GM12878 (cell line): Measurements from ENCODE around the gene LYPLA2. TPM values are rescaled to one million over a fixed set of nuclear protein-coding genes. Genes with fewer than 3 reads are reported as not detected.

ENCODE experiments used
- ATF7 ChIP-seq: fragments of 450-650 bp; IDR thresholded peaks from 2 replicates; pipeline ENCODE4 v1.6.1; 2016; ENCODE audit warnings: low read depth, mild to moderate bottlenecking
- CBFB ChIP-seq: IDR thresholded peaks from 2 replicates; pipeline ENCODE4 v1.6.1; 2016; ENCODE audit warnings: antibody characterized with exemption, low read depth
- CHD1 ChIP-seq: IDR thresholded peaks from 2 replicates; pipeline ENCODE4 v1.6.1; 2012; ENCODE audit warnings: low read depth, low read length, improper control_type of control experiment
- EP300 ChIP-seq, 2 experiments: fragments of 150-350 bp in 1 of 2; IDR thresholded peaks; 2 replicates each; pipeline ENCODE4 v1.6.1; 2011 to 2012; ENCODE audit warnings: low read depth in 2 of 2, low read length in 2 of 2, borderline replicate concordance in 1 of 2, improper control_type of control experiment in 1 of 2, inconsistent platforms in 1 of 2; ENCODE audit not compliant: control insufficient read depth in 1 of 2
- HDAC2 ChIP-seq: fragments of 200-600 bp; sonication (generic); IDR thresholded peaks from 2 replicates; pipeline ENCODE4 v1.6.1; 2017
- KLF5 ChIP-seq: fragments of 450-650 bp; IDR thresholded peaks from 2 replicates; pipeline ENCODE4 v1.6.1; 2014; ENCODE audit warnings: mild to moderate bottlenecking; ENCODE audit not compliant: partially characterized antibody
- MEF2A ChIP-seq: IDR thresholded peaks from 2 replicates; pipeline ENCODE4 v1.6.1; 2011; ENCODE audit warnings: low read depth, mild to moderate bottlenecking, low read length, moderate library complexity; ENCODE audit not compliant: insufficient read depth
- MTA2 ChIP-seq: fragments of 450-650 bp; IDR thresholded peaks from 2 replicates; pipeline ENCODE4 v1.6.1; 2016; ENCODE audit warnings: low read depth, mild to moderate bottlenecking, moderate library complexity
- MTA3 ChIP-seq: IDR thresholded peaks from 2 replicates; pipeline ENCODE4 v1.6.1; 2012; ENCODE audit warnings: low read length, inconsistent platforms, borderline replicate concordance
- MYC ChIP-seq: IDR thresholded peaks from 2 replicates; pipeline ENCODE4 v1.6.1; 2011; ENCODE audit warnings: mild to moderate bottlenecking, low read length, moderate library complexity, inconsistent platforms; ENCODE audit not compliant: insufficient read depth, insufficient replicate concordance, insufficient read length, severe bottlenecking
- NRF1 ChIP-seq: conservative IDR thresholded peaks from 2 replicates; pipeline ENCODE4 v1.6.1; 2011; ENCODE audit warnings: mild to moderate bottlenecking, low read depth, low read length, improper control_type of control experiment
- POU2F2 ChIP-seq: IDR thresholded peaks from 3 replicates; pipeline ENCODE4 v1.6.1; 2011; ENCODE audit warnings: low read depth, mild to moderate bottlenecking, low read length, borderline replicate concordance
- PRDM15 ChIP-seq: fragments of 450-650 bp; formaldehyde crosslinking; IDR thresholded peaks from 2 replicates; pipeline ENCODE4 v1.4.0; 2020; ENCODE audit warnings: mild to moderate bottlenecking, moderate library complexity
- RAD51 ChIP-seq: fragments of 450-650 bp; IDR thresholded peaks from 2 replicates; pipeline ENCODE4 v1.6.1; 2016; ENCODE audit warnings: moderate library complexity, mild to moderate bottlenecking, inconsistent platforms
- ZNF622 ChIP-seq: fragments of 450-650 bp; IDR thresholded peaks from 2 replicates; pipeline ENCODE4 v1.6.1; 2017; ENCODE audit warnings: mild to moderate bottlenecking, inconsistent platforms
- polyA plus RNA-seq, 11 experiments: library from polyadenylated mRNA; depleted of rRNA in 4 of 11; unstranded in 6 of 11; stranded (reverse) in 5 of 11; fragments of >200 nt; fragmentation: Nextera tagmentation in 4 of 11; fragmentation: Illumina TruSeq in 1 of 11; extraction: Ambion mirVana in 4 of 11; extraction: Trizol in 1 of 11; gene quantifications; 1 replicate in 1 of 11; 2 replicates in 10 of 11; pipeline versions ENCODE4 v1.2.1 to v1.2.3, GENCODE V29; 2011 to 2016; ENCODE audit warnings: inconsistent platforms in 2 of 11, missing spikeins in 2 of 11, low read depth in 1 of 11
- total RNA-seq, 4 experiments: library from RNA; depleted of rRNA in 3 of 4; stranded (reverse); fragments of >200 nt in 3 of 4; fragmentation: Illumina TruSeq in 1 of 4; extraction: Trizol in 1 of 4; gene quantifications; 2 replicates each; pipeline versions ENCODE4 v1.2.1 to v1.2.3, GENCODE V29; 2013 to 2021
- TF ChIP-seq, protein P1 (sequence below): IDR thresholded peaks from 2 replicates; pipeline ENCODE4 v1.6.1; 2012; ENCODE audit warnings: low read length, inconsistent platforms
- TF ChIP-seq, protein P2 (sequence below): fragments of 450-650 bp; IDR thresholded peaks from 2 replicates; pipeline ENCODE4 v1.6.1; 2017; ENCODE audit warnings: borderline replicate concordance
- TF ChIP-seq, protein P3 (sequence below): fragments of 450-650 bp; IDR thresholded peaks from 2 replicates; pipeline ENCODE4 v1.6.1; 2018; ENCODE audit warnings: borderline replicate concordance, mild to moderate bottlenecking; ENCODE audit not compliant: partially characterized antibody

Gene LYPLA2
- total and polyA plus RNA-seq, 10 of the 15 experiments (the other 5 are each of a cell fraction or from before 2014, with no cell fraction given): 2.7 to 129 (median 62.3) TPM

GRCh38 chr1:23790696-23791515 lies at the start of gene LYPLA2 (continued):
- no peak for TF ChIP-seq PRDM15 (CRISPR knock-in tag)
- no peak for TF ChIP-seq ZNF622
- peak; percentile 40; the same call in 1 of the 2 replicates for TF ChIP-seq CBFB
- no peak for TF ChIP-seq RAD51
- TF ChIP-seq CHD1: no peak
- TF ChIP-seq HDAC2: no peak
- no peak for TF ChIP-seq KLF5
- TF ChIP-seq, protein P1, sequence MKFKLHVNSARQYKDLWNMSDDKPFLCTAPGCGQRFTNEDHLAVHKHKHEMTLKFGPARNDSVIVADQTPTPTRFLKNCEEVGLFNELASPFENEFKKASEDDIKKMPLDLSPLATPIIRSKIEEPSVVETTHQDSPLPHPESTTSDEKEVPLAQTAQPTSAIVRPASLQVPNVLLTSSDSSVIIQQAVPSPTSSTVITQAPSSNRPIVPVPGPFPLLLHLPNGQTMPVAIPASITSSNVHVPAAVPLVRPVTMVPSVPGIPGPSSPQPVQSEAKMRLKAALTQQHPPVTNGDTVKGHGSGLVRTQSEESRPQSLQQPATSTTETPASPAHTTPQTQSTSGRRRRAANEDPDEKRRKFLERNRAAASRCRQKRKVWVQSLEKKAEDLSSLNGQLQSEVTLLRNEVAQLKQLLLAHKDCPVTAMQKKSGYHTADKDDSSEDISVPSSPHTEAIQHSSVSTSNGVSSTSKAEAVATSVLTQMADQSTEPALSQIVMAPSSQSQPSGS: no peak
- peak; percentile 6; the same call in 1 of the 3 replicates for TF ChIP-seq POU2F2
- TF ChIP-seq MEF2A: no peak
- TF ChIP-seq, protein P2, sequence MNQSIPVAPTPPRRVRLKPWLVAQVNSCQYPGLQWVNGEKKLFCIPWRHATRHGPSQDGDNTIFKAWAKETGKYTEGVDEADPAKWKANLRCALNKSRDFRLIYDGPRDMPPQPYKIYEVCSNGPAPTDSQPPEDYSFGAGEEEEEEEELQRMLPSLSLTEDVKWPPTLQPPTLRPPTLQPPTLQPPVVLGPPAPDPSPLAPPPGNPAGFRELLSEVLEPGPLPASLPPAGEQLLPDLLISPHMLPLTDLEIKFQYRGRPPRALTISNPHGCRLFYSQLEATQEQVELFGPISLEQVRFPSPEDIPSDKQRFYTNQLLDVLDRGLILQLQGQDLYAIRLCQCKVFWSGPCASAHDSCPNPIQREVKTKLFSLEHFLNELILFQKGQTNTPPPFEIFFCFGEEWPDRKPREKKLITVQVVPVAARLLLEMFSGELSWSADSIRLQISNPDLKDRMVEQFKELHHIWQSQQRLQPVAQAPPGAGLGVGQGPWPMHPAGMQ: no peak
- TF ChIP-seq MYC: no peak
- TF ChIP-seq, protein P3, sequence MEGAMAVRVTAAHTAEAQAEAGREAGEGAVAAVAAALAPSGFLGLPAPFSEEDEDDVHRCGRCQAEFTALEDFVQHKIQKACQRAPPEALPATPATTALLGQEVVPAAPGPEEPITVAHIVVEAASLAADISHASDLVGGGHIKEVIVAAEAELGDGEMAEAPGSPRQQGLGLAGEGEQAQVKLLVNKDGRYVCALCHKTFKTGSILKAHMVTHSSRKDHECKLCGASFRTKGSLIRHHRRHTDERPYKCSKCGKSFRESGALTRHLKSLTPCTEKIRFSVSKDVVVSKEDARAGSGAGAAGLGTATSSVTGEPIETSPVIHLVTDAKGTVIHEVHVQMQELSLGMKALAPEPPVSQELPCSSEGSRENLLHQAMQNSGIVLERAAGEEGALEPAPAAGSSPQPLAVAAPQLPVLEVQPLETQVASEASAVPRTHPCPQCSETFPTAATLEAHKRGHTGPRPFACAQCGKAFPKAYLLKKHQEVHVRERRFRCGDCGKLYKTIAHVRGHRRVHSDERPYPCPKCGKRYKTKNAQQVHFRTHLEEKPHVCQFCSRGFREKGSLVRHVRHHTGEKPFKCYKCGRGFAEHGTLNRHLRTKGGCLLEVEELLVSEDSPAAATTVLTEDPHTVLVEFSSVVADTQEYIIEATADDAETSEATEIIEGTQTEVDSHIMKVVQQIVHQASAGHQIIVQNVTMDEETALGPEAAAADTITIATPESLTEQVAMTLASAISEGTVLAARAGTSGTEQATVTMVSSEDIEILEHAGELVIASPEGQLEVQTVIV: peak; percentile 86
- no peak for TF ChIP-seq NRF1
- TF ChIP-seq EP300 (IDR thresholded peaks at IDR 0.05; ENCODE audit: borderline replicate concordance in 1 of 2, control insufficient read depth in 1 of 2, low read depth in 2 of 2, low read length in 2 of 2): no peak
- no peak for TF ChIP-seq MTA2
- TF ChIP-seq ATF7: peak; percentile 23; the same call in 1 of the 2 replicates
- TF ChIP-seq MTA3: 0 out of 2 replicates have a peak, but pooled peaks have one; percentile 25
